IPS-NIHi7 (cell line): ENCODE measurements around the gene TOP3A.

Experiments used
- DNase-seq: peaks from one replicate; pipeline ENCODE4 v3.0.0; 2012; ENCODE audit warnings: mixed read lengths; ENCODE audit errors: extremely low spot score

The TOP3A gene

DNA sequence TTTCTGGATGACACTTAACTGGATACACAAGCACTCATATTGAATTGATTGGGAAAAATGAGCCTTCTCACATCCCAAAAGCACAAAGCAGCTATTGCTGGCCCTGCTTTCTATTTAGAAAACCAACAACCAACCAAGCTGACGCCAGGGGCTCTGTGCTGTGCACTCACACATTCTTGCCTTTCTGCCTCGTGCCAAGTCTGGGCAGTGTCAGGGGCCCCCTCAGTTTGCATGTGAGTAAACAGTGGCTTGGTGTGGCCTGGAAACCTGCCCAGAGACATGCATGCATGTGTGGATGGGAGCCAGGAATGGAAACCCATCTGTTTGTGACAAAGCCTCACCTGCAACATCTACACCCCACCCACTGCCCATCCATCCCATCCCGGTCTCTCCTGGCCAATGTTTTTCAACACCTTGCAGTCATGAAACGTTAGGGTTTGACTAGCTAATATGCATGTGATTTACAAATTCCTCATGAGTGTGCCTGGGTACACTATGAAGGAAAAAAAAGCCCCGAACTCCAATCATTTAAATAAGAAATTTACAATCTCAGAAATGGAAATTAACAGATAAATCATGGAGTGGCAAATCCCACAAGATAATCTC, 33.9 kb downstream of the TOP3A start:
- no peak for DNase-seq

GRCh38 chr17:18280249-18280648, 34.5 kb downstream of the TOP3A start:
- no peak for DNase-seq

DNA sequence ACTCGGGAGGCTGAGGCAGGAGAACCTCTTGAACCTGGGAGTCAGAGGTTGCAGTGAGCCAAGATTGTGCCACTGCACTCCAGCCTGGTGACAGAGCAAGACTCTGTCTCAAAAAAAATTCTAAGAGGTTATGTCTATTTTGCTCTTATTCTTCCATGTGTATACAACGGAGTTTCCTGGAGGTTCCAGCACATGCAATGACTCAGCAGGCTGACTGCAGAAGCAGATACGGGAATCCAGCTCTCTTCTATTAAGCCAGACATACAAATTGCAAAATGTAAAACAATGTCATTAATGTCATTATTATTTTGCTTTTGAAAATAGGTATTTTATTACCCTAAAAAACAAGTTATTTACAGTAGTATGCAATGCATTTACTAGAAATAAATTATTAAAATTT, 35.9 kb downstream of the TOP3A start:
- DNase-seq, result no peak

DNA sequence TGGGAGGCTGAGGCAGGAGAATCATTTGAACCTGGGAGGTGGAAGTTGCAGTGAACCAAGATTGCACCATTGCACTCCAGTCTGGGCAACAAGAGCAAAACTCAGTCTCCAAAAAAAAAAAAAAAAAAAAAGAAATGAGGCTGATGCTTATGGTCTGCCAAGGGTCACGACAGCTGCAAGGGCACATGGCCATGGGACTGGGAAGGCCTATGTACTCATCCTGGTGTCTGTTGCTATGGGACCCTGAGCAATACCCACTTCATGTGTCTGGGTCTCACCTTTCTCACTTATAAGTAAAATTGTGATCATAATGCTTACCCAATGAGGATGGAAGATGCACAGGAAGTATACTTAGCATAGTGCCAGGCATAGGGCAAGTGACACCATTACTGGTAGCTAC, 37.7 kb downstream of the TOP3A start:
- DNase-seq, result no peak

DNA sequence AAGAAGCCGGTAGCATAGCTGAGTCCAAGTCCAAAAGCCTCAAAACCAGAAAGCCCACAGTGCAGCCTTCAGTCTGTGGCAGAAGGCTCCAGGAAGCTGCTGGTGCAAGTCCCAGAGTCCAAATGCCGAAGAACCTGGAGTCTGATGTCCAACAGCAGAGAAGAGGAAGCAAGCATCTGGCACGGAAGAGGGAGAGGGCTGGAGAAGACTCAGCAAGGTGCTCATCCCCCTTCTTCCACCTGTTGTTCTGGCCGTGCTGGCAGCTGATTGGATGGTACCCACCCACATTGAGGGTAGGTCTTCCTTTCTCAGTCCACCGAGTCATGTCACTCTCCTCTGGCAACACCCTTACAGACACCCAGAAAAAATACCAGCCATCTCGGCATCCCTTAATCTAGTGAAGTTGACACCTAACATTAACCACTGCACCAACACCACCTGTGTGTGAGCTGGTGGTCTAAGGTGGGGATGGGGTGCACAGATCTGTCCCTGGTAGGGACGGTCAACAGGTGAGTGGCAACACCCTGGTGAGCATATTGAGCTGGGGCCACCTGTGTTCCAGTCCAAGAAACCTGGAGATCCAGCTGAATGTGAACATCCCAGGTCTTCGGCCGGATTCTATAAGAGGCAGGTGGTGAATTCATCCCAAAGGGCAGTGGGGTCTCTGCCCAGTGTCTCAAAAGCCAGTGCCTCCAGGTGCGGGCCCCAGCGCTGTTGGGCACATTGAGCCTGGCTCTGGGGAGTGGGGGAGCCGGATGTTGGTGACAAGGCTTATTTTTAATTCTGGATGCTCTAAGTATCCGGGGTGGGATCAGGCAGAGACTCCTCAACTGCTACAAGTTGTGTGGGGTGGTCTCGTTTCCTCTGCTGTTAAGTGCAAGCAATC, 44.5 kb downstream of the TOP3A start:
- no peak for DNase-seq

DNA sequence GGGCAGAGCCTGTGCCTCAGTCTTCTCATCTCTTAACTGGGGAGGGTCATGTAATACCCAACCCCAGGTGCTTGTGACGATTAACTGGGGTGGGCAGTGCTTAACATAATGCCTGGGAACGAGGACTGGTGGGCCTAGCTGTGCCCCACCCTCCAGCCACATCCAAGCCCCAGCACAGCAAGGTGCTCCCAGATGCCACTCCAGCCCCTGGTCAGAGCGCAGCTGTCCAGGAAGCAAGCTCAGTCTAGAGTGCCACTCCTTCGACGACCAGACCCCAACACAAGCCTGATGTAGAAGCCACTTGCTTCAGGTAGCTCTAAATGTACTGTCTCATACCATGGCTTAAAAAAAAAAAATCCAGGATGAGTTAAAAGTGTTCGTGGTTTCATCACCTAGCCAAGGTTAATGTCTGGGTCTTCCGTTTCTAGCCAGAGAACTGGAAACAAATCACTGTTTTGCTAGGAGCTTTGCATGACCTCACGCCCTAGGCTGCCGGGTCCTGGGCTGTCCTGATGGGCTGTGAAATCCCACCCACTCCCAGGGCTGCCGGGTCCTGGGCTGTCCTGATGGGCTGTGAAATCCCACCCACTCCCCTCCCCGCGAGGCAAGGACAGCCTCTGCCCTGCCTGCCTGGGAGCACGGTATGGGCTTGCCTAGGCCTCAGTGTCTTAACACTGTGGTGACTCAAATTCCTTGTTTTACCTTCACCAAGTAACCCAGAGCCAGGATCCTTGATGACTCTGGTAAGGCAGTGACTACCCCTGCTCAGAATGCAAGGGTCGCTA, 46.7 kb downstream of the TOP3A start:
- DNase-seq, result peak; percentile 69

DNA sequence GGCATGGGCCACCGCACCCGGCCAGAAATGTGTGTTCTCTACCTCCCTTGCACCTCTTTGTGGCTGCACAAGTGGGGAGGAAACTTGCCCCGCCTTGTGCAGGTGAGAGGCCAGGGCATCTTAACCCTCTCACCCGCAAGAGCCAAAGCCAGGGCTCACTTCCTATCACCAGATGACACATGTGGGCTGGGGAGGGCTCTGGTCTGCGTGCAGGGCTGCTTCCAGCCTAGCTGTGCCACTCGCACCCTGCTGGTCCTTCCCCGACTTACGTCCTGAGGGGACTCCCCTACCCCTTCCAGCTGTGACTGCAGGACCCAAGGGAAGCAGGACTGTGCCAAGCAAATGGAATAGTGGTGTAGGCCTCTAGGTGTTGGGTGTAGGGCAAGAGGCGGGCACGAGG, 47.4 kb downstream of the TOP3A start:
- DNase-seq, result no peak

DNA sequence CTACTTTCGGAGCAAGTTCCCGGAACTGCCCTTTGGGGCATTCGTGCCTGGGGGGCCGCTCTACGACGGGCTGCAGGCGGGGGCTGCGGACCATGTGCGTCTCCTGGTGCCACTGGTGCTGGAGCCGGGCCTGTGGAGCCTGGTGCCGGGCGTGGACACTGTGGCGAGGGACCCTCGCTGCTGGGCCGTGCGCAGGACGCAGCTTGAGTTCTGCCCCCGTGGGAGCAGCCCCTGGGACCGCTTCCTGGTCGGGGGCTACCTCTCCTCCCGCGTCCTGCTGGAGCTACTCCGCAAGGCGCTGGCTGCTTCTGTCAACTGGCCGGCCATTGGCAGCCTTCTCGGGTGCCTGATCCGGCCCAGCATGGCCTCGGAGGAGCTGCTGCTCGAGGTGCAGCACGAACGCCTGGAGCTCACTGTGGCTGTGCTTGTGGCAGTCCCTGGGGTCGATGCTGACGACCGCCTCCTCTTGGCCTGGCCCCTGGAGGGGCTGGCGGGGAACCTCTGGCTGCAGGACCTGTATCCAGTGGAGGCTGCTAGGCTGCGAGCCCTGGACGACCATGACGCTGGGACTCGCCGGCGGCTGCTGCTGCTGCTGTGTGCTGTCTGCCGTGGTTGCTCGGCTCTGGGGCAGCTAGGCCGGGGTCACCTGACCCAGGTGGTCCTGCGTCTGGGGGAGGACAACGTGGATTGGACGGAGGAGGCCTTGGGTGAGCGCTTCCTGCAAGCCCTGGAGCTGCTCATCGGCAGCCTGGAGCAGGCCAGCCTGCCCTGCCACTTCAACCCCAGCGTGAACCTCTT, 50.7 kb downstream of the TOP3A start:
- DNase-seq, result no peak

DNA sequence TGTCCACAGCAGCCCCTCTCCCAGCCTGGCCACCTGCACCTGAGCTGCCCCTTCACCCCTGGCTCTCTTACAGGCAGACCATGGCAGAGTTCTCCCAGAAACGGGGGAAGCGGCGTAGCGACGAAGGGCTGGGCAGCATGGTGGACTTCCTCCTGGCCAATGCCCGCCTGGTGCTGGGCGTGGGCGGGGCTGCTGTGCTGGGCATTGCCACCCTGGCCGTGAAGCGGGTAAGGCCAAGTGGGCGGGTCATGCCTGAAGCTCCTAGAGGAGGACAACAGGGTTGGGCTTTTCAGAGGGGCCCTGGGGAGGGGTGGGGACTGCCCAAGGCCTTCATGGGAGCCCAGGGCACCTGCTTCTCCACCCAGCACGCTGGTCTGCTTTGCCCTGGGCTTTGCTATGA, 52.2 kb downstream of the TOP3A start:
- DNase-seq, result no peak

DNA sequence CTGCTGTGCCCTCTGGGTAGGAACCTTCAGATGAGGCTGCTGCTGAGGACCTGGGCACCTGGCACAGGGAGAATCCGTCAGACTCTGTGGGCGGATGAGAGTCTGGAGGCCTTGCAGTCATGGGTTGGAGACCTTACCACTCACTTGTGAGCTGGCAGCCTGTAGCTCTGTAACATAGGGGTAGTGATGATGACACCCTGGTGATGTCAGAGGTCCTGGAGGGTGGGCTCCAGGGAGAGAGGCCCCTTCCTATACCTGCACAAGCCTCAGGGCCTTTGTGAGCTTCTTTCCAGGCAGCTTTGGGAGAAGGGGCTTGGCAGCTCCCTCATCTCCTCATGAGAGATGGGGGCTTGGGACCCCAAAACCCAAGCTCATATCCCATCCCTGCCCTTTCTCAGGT, 52.7 kb downstream of the TOP3A start:
- DNase-seq, result no peak

DNA sequence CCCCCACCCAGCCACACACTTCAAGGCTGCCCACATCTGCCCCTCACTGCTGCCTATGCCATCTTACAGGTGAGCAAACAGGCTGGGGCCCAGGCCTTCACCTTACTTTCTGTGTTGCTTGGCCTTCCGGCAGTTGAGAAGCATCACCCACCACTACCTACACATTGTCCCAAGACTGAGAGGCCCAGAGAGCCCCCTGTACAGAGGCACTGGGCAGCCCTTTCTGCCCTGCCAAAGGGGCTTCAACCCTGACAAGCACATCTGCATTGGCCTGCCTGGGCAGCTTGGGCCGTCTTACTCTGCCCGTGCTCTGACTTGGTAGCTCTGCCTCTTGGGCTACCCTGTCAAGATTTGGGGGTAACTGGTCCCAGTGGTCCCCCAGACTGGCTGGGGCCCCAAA, 53.1 kb downstream of the TOP3A start:
- no peak for DNase-seq

DNA sequence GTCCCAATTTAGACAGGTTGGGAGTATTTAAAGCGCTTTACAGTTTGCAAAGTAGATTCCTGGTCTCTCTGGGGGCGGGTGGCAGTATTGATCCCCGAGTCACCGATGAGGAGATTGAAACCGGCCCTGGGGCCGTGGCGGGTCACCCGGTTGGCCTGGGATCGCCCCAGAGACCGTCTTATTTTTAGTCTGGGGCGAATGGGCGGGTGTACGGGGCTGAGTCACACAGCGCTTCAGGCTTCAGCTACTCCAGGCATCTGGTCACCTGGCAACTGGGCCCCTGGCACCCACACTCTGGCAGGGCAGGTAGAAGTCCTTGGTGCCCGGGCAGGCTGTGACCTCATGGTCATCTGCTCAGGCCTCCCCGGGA, 53.7 kb downstream of the TOP3A start:
- peak; percentile 52 for DNase-seq

GRCh38 chr17:18260332-18261145, 54.3 kb downstream of the TOP3A start, which contains the start of gene MIEF2:
TSS of gene MIEF2 (plus strand) at chr17:18260662. CDS start at chr17:18262721, 2,059 bp downstream.
- peak; percentile 98 for DNase-seq

- no peak for DNase-seq
Observed at GRCh38 chr17:18259621-18260331, 55.0 kb downstream of the TOP3A start.

- DNase-seq, result peak; percentile 66
Observed at GRCh38 chr17:18258356-18259038, 56.3 kb downstream of the TOP3A start, which contains the start of gene FLII. TSS of gene FLII (minus strand) at chr17:18258738. CDS start at chr17:18258690, 48 bp downstream.

DNA sequence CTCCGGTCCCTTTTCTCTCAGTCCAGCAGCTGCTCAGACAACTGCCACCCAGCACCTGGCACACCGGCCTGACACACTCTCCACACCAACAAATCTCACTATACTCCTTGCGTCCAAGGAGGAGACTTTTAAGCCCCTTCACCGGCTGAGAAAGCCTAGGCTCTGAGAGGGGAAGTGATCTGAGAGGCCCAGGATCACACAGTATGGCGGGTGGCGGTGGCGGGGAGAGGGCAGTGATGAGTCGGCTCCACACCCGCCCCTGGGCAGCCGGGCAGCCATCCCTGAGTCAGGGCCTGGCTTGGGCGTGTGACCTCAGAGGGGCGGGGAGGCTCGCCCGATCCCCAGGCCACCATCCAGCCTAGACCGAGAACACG, 56.8 kb downstream of the TOP3A start:
- peak; percentile 76 for DNase-seq

DNA sequence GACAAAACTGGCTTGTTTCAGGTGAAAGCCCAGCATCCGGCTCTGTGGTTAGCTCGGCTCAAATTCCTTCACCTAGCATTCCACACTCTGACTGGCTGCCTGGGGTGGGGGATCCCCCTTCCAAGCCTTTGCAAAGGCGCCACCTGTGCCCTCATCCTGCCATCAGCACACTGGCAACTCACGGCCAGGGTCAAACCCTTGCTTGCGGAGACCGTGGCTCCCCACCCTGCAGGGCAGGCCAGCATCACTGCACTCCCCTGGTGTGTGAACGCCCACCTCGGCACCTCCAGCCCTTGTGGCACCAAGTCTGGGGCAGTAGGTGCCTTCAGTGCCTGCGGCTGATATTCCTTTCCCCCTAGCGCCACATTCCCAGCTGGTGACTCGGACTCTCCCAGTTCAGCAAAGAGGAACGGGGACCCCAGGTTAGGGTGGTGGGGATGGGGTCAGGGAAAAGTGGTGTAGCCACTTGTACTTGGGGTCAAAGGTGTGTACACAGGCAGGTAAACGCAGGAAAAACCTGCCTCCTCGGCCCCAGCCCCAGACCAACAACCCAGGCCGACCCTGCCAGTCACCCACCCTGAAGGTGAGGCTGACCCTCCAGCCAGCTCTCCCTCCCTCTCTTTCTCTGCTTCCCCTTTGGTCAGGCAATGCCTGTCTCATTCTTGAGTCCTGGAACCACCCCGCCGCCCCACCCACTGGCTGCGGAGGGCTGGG, 57.4 kb downstream of the TOP3A start:
- peak; percentile 41 for DNase-seq

DNA sequence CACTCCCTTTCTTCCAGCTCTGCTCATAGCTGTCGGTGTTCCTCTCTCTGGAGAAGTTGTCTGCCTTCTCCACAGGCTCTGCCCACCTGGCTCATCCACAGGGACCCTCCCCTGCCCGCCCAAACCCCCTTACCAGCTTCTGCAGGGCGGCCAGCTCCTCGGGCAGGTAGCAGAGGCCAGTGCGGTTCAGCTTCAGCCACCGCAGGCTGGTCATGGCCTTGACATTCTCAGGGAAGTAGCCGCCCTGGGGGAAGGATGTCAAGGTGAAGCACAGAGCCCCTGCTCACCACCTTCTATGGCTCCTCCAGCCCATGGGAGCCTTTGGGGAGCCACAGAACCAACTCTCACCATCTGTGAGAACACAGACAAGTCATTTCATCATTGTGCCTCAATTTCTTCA, 58.0 kb downstream of the TOP3A start:
- no peak for DNase-seq

DNA sequence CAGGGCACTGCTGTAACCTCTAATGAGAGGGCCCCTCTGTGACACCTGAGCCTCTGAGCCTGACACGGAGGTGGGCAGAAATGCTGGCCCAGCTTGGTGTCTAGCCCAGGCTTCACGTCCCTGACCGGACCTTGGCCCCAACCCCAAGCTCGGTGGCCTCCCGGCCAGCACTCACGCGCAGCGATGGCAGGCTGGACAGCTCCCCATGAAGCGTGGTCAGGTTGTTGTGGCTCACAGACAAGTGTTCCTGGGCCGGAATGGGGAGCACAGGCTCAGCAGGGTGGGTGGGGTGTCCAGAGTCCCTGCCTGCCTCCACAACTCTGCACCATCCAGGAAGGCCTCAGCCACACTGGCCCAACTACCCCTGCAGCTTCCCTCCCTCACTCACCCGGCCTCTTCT, 58.4 kb downstream of the TOP3A start:
- no peak for DNase-seq
